HG02885 (cell line): Measurements from ENCODE around the gene NFKBIB.
"Not testable (repeated sequence)": the region's sequence is repeated elsewhere in the genome, so short reads cannot be mapped to it uniquely, and the experiment has no call there.

ENCODE experiments used
- ATAC-seq: cut with Tn5 transposase; IDR thresholded peaks from one replicate; pipeline ENCODE4 v1.9.1; 2021; ENCODE audit warnings: mild to moderate bottlenecking; ENCODE audit not compliant: unreplicated experiment, poor library complexity

Gene NFKBIB

GRCh38 chr19:38922482-38922881 is 22.7 kb downstream of the NFKBIB start:
- no peak for ATAC-seq

GRCh38 chr19:38924388-38924787 is 24.6 kb downstream of the NFKBIB start:
- ATAC-seq = no peak

GRCh38 chr19:38928391-38929001 is 28.7 kb downstream of the NFKBIB start:
- ATAC-seq = no peak

- peak; percentile 75 for ATAC-seq
These were observed 30.4 kb downstream of the NFKBIB start, which contains the start of gene SARS2 for GRCh38 chr19:38929929-38930775. SARS2 (minus strand) TSS chr19:38930763; CDS start chr19:38930736, 27 bp downstream.

- peak; percentile 92 for ATAC-seq
These were observed 31.2 kb downstream of the NFKBIB start, which contains the start of gene MRPS12 for GRCh38 chr19:38930776-38931520. MRPS12 (plus strand) TSS chr19:38930944; CDS start chr19:38931295, 351 bp downstream.

GRCh38 chr19:38931521-38931793 is 31.7 kb downstream of the NFKBIB start:
- no peak for ATAC-seq

GRCh38 chr19:38932425-38933179 is 32.8 kb downstream of the NFKBIB start:
- ATAC-seq = no peak

GRCh38 chr19:38933544-38933943 is 33.8 kb downstream of the NFKBIB start:
- ATAC-seq = no peak

- ATAC-seq = no peak
These were observed 40.2 kb downstream of the NFKBIB start for GRCh38 chr19:38939957-38940356.

- ATAC-seq = not testable (repeated sequence)
These were observed 41.7 kb downstream of the NFKBIB start for GRCh38 chr19:38941466-38941865.

- ATAC-seq = no peak
These were observed 42.2 kb downstream of the NFKBIB start for GRCh38 chr19:38941979-38942378.

GRCh38 chr19:38942471-38943181 is 42.9 kb downstream of the NFKBIB start:
- no peak for ATAC-seq

GRCh38 chr19:38944981-38945506 is 45.3 kb downstream of the NFKBIB start:
- ATAC-seq = no peak

GRCh38 chr19:38945562-38946228 is 45.9 kb downstream of the NFKBIB start:
- no peak for ATAC-seq

- ATAC-seq = no peak
These were observed 46.7 kb downstream of the NFKBIB start for GRCh38 chr19:38946229-38947010.

- ATAC-seq = peak; percentile 78
These were observed 50.0 kb downstream of the NFKBIB start for GRCh38 chr19:38949580-38950367.

- no peak for ATAC-seq
These were observed 51.4 kb downstream of the NFKBIB start for GRCh38 chr19:38951187-38951586.
